ENCODE data around the gene AMMECR1.
"Not testable (repeated sequence)": the region's sequence is repeated elsewhere in the genome, so short reads cannot be mapped to it uniquely, and the experiment has no call there.

The AMMECR1 gene

GRCh38 chrX:110317820-110318663 lies at the start of gene AMMECR1:
AMMECR1 (minus strand) TSS chrX:110318085; CDS start chrX:110318071, 14 bp downstream.
- DNase-seq, result peak; percentile 20

DNA sequence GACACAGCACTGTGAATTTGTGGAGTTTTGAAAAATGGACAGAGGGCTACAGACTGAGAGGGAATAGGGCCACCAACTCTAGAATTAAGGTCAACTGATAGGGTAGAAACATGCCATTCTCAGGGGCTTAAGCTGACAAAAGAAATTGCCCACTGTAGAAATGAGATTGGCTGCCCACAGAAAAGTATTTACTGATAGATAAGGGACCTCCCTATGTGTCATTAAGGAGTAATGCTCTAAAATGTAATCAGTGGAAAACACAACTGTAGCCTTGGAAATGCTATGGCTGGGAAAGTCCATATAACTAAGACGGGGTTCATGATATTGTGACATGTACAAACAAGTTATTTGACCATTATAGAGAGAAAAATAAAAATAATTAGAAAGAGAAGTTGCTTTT lies 45.4 kb upstream of the AMMECR1 start:
- no peak for DNase-seq

DNA sequence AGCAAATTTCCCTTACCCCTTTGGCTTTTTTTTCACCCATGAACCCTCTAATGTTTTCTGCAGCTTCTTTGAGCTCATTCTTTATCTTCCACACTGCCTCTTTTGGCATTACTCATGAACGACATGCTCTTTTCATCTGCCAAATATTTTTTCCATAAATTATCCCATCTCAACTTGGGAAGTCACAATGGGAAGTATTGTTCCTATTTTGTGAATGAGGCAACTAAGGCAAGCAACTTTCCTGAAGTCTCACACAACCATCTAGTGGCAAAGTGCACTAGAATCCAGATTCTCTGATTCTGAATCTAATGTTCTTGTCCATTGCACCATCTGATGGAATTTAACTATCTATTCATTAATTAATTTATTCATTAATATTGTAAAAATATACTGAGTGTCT lies 41.4 kb upstream of the AMMECR1 start:
- no peak for DNase-seq

- DNase-seq, result no peak
These were observed 40.7 kb upstream of the AMMECR1 start, which contains the start of gene RTL9 for GRCh38 chrX:110358548-110358947. RTL9 (plus strand) TSS chrX:110358848; CDS start chrX:110450618, 91,770 bp downstream.

DNA sequence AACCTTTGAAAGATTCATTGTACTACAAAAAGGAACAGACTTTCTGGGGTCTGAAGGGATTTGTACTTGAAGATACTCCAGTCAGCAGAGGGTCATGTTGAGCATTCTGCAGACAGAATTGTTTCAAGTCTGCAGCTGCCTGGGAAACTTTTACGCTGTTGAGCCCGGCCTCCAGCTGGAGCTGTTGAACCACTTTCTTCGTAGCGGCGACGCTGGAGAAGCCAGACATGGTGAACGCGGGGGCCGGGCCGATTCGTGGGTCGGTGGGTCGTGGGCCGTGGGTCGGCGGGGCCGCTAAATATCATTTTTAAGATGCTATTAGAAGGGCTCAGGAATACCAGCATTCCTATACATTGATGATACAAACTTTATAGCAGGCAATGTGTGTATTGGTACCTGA lies 28.8 kb upstream of the AMMECR1 start:
- DNase-seq, result no peak

DNA sequence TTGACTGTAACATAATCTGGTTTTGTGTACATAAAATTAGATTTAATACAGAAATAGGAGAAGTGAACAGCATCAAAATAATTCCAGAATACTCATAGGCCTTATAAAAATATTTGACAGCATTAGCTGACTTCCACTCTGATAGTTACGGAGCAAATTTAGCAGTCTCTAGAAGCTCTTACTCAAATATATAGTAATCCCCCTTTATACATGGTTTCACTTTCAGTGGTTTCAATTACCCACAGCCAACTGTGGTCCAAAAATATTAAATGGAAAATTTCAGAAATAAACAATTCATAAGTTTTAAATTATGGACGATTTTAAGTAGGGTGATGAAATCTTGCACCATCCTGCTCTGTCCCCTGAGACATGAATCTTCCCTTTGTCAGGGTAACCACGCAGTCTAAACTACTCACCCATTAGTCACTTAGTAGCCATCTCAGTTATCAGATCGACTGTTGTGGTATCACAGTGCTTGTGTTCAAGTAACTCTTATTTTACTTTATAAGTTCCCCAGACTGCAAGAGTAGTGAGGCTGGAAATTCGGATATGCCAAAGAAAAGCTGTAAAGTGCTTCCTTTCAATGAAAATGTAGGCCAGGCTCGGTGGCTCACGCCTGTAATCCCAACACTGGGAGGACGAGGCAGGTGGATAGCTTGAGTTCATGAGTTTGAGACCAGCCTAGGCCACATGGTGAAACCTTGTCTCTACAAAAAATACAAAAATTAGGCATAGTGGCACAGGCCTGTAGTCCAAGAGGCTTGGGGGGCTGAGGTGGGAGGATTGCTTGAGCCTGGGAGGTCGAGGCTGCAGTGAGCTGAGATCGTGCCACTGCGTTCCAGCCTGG lies 23.5 kb upstream of the AMMECR1 start:
- DNase-seq, result no peak

DNA sequence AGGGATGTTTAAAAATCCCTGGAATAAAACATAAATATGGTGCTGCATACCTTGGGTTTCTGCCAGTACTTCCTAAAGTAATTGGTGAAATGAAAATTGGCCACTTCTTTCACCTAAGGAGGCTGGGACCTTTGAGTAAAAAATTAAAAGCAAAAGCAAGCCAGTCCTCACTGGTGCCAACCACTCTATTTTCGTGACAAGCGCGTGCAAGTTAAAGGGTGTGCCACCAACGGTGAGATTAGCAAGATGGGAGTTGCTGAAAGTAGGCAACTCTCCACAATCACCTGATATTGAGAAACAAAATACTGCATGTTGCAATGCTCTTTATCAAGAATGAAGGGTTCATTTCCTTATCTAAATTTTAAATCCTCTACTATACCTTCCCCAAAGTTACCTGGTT lies 21.1 kb upstream of the AMMECR1 start:
- no peak for DNase-seq

GRCh38 chrX:110333458-110333857 lies 15.6 kb upstream of the AMMECR1 start:
- DNase-seq, result not testable (repeated sequence)

DNA sequence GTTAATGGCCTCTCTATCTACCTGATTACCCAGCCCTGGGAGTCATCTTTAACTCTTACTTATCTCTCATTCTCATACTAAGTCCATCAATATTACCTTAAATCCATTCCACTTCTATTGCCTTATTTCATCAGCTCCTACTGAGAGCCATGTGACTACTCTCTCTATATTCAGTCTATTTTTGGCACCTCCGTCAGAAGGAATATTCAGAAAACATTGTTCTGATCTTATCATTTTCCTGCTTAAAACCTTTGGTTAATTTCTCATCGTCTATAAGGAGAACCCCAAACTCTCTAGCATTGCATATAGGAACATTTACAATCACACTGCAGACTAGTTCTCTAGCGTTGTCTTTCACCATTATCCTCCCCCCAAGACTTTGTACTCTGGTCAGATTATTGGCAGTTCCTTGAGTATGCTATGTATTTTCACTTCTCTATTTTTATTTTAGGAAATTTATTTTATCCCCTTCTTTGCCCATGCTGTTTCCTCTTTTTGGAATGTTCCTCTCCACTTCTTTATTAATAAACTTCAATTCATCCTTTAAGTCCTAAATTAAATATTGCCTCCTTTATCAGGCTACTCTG lies 13.7 kb upstream of the AMMECR1 start:
- DNase-seq, result no peak

GRCh38 chrX:110328613-110329012 lies 10.7 kb upstream of the AMMECR1 start:
- not testable (repeated sequence) for DNase-seq

GRCh38 chrX:110327336-110327735 lies 9.5 kb upstream of the AMMECR1 start:
- DNase-seq, result no peak

GRCh38 chrX:110326712-110327111 lies 8.8 kb upstream of the AMMECR1 start:
- no peak for DNase-seq

DNA sequence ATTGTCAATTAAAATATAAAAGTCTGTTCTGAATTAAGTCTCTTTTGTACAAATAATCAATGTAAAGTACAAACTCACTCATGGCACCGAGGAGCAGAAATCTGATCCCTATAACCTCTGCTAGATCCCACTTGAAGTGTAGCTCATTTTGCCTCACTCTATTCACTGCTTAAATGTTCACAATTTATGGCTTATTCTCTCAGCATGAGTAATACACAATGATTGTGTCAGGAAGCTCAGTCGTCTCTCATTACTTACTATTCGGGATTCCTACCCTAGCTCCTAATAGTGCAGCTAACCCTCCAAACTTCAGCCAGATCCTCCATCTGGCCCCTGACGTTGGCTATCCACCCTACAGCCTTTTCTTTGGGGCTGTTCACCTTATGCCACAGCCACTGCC lies 4.7 kb upstream of the AMMECR1 start:
- DNase-seq, result no peak

DNA sequence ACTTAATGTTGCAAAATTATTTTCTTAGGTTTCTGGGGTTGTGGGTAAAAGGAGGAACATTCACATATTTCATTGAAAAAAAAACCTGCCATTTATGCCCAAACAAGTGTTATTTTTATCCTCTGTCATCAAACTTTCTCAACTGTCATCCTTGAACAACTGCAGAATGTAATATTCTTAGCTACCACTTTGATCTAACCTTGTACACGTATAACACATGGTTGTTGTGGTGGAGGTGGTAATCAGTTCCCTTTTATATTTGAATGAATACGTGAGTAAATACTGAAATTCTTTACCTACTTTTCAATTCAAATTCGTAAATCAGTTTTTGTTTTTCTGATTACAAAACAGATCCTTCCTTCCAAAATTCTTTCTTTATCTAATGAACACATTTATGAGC lies 3.8 kb upstream of the AMMECR1 start:
- no peak for DNase-seq

- DNase-seq, result no peak
These were observed 3.2 kb upstream of the AMMECR1 start for GRCh38 chrX:110321081-110321480.

DNA sequence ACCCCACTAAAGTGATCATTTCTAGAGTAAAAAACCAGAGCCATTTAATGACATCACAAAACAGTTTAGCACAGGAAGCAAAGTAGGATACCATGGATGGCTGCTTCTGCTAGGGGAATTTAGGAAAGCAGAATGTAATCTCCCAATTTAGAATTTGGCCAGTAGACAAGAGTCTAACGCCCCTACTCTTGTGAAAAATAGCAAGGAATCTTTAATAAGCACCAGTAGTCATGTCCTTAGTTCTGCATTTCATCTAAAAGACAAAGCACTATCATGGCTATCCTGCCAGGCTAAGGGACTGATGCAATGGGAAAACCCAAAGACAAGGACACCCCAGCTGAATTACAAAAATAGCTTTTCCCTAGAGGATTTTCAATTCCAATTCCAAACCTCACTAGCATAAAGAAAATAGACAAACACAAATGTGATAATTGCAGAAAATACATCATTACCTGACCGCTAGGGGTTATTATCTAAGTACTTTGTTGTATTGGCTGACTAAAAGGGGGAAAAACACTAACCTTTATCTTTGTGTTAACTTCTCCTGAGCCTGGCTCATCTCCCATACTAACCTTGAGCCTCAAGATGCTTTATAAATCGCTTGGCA lies 2.6 kb upstream of the AMMECR1 start:
- no peak for DNase-seq

DNA sequence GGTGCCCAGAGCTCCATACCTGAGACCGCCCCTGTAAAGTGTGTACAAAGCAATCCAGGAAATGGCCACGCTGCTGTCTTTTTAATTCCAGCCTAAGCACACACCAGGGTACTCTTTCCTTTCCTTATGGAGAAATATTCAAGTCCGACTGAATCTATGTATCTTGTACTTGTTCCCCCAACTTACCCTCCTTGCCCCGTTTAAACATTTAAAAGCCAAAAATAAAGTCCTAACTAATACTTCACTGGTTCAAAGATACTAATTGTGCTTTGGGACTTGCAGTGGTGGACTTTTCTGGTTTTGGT lies 731 bp upstream of the AMMECR1 start:
- no peak for DNase-seq

DNA sequence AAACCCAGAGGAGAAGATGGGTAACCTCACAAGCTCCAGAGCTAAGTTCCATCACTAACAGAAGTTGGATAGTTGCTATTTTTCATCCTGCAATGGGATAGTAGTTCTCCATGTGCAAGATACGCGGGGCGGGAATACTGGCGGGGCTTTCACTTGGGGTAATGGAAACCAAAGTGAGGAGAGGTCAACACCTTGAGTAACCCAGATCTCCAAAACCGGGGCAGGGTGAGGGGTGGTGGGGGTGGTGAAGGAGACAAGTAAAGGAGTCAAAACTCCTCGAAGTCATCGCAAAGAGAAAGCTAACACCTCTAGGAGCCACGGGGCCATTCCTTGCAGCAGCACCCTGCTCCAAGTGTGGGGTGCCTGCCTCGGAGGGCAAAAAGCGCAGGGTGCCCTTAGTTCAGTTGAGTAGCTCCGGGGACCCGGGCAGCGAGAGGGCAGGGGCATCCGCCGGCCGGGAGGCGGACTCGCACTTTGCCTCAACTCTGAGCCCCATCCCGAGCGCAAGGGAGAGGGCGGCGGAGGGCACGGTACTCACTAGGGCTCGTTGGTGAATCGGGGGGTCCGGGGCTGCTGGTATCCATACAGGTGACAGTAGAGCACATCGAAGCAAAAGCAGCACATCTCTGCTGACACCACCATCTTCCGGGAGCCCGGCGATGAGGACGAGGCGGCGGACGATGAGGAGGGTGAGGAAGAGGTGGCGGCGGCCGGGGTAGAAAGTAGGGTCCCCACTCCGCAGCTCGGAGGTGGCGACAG lies 645 bp downstream of the AMMECR1 start:
- no peak for DNase-seq

GRCh38 chrX:110316351-110317060 lies 1.4 kb downstream of the AMMECR1 start:
- no peak for DNase-seq

GRCh38 chrX:110315551-110315950 lies 2.3 kb downstream of the AMMECR1 start:
- no peak for DNase-seq

GRCh38 chrX:110311437-110312230 lies 6.3 kb downstream of the AMMECR1 start:
- DNase-seq, result no peak

All from kidney glomerular epithelial cell (primary cell).